K562 (cell line): ENCODE measurements around the gene MSS51. TPM values are rescaled to one million over a fixed set of nuclear protein-coding genes. Genes with fewer than 3 reads are reported as not detected.

ENCODE experiments used
- ATAC-seq: fragments of 200-7000 bp; cut with Tn5 transposase; 3 replicates; pipeline ENCODE4 v1.9.1; 2020; ENCODE audit warnings: moderate library complexity
- BruUV-seq: library from RNA; stranded (reverse); fragments of 400-500 nt; replicated peaks from 2 replicates; lab custom pipeline; 2021; lab: Mats Ljungman, UMichigan
- CTCF ChIA-PET: fragments of 300-600 bp; formaldehyde crosslinking; extraction: SDS; loops from one replicate; lab custom pipeline; 2021; ENCODE audit warnings: low intra/inter-chr PET ratio; lab: Yijun Ruan, JAX
- POLR2A ChIA-PET: fragments of 300-600, 350-650 bp; sonication (Branson Sonifier 250); formaldehyde crosslinking; extraction: SDS; loops from one replicate; lab custom pipeline; 2021; ENCODE audit warnings: antibody characterized with exemption, inconsistent platforms; lab: Yijun Ruan, JAX
- DNase-seq, 4 experiments: peaks; one replicate each; pipeline versions ENCODE4 v3.0.0 to v3.0.0-alpha.2; 2011 to 2018; ENCODE audit warnings: low spot score in 3 of 4, mixed read lengths in 3 of 4; ENCODE audit errors: extremely low read depth in 1 of 4
- FAIRE-seq: peaks from 2 replicates; lab custom pipeline; 2011; peaks lifted over from hg19 to GRCh38; lab: Jason Lieb, UNC
- H2AFZ ChIP-seq: 2 replicates; pipeline ENCODE4 v1.6.0; 2011; ENCODE audit warnings: low read depth, low read length, control low read depth, inconsistent platforms
- H3K27ac ChIP-seq: fragments of 200-600 bp; 3 replicates; pipeline ENCODE4 v1.8.0; 2011; ENCODE audit warnings: low read depth, mild to moderate bottlenecking, control low read depth, inconsistent platforms, low read length, moderate library complexity, mixed read lengths; ENCODE audit errors: extremely low read depth
- H3K27me3 ChIP-seq, 2 experiments: fragments of 300-600 bp in 1 of 2; 2 replicates in 1 of 2; 3 replicates in 1 of 2; pipeline versions ENCODE4 v1.6.0 to v1.8.0; 2011; ENCODE audit warnings: inconsistent platforms in 2 of 2, low read length in 2 of 2, mild to moderate bottlenecking in 1 of 2, mixed read lengths in 1 of 2, moderate library complexity in 1 of 2; ENCODE audit not compliant: control insufficient read depth in 2 of 2, insufficient read depth in 2 of 2
- H3K36me3 ChIP-seq: fragments of 300-600 bp; 3 replicates; pipeline ENCODE4 v1.8.0; 2011; ENCODE audit warnings: mild to moderate bottlenecking, low read length, inconsistent platforms; ENCODE audit not compliant: control insufficient read depth, insufficient read depth
- H3K4me1 ChIP-seq, 2 experiments: fragments of 200-600 bp in 1 of 2; replicated peaks in 1 of 2; 2 replicates in 1 of 2; 3 replicates in 1 of 2; pipeline versions ENCODE4 v1.5.1 to v1.8.0; 2011; ENCODE audit warnings: inconsistent platforms in 2 of 2, low read length in 2 of 2, mild to moderate bottlenecking in 1 of 2, mixed read lengths in 1 of 2, moderate library complexity in 1 of 2; ENCODE audit not compliant: control insufficient read depth in 2 of 2, insufficient read depth in 2 of 2
- H3K4me2 ChIP-seq: 2 replicates; pipeline ENCODE4 v1.6.1; 2011; ENCODE audit warnings: low read length, control low read depth, inconsistent platforms, mixed read lengths; ENCODE audit not compliant: insufficient read depth
- H3K4me3 ChIP-seq: fragments of 200-600 bp; sonication (generic), shearing (Covaris generic); 2 replicates; pipeline ENCODE4 v1.5.1; 2016; ENCODE audit warnings: control low read depth, inconsistent platforms
- H3K79me2 ChIP-seq: fragments of 200-600 bp; 3 replicates; pipeline ENCODE4 v1.8.0; 2011; ENCODE audit warnings: low read length, inconsistent platforms; ENCODE audit not compliant: control insufficient read depth, insufficient read depth
- H3K9ac ChIP-seq, 2 experiments: 2 replicates each; pipeline versions ENCODE4 v1.6.0 to v1.6.1; 2011; ENCODE audit warnings: low read depth in 2 of 2, low read length in 2 of 2, control low read depth in 1 of 2, inconsistent platforms in 1 of 2, mild to moderate bottlenecking in 1 of 2, mixed read lengths in 1 of 2; ENCODE audit not compliant: insufficient read depth in 1 of 2
- H3K9me1 ChIP-seq: one replicate; pipeline ENCODE4 v1.6.0; 2011; ENCODE audit warnings: inconsistent platforms, mild to moderate bottlenecking, low read length, moderate library complexity; ENCODE audit not compliant: control insufficient read depth, insufficient read depth
- H3K9me3 ChIP-seq: replicated peaks from 2 replicates; pipeline ENCODE4 v1.5.1; 2011; ENCODE audit warnings: low read depth, low read length, inconsistent platforms; ENCODE audit not compliant: control insufficient read depth, insufficient read depth
- H4K20me1 ChIP-seq: replicated peaks from 2 replicates; pipeline ENCODE4 v1.6.1; 2011; ENCODE audit warnings: low read length, inconsistent platforms, mixed read lengths; ENCODE audit not compliant: control insufficient read depth, insufficient read depth
- ARID1B ChIP-seq: fragments of 450-650 bp; IDR thresholded peaks from 2 replicates; pipeline ENCODE4 v1.6.1; 2016; ENCODE audit warnings: antibody characterized with exemption, mild to moderate bottlenecking, inconsistent platforms
- ARID4B ChIP-seq: sonication (generic); formaldehyde crosslinking; IDR thresholded peaks from 2 replicates; pipeline ENCODE4 v1.8.0; 2022; ENCODE audit warnings: mild to moderate bottlenecking, missing genetic modification reagents
- DPF2 ChIP-seq: fragments of 450-650 bp; IDR thresholded peaks from 2 replicates; pipeline ENCODE4 v1.6.1; 2016
- LEF1 ChIP-seq: fragments of 450-650 bp; IDR thresholded peaks from 2 replicates; pipeline ENCODE4 v1.6.1; 2016; ENCODE audit warnings: mild to moderate bottlenecking
- NCOR1 ChIP-seq: fragments of 450-650 bp; IDR thresholded peaks from 2 replicates; pipeline ENCODE4 v1.6.1; 2016; ENCODE audit warnings: mild to moderate bottlenecking, moderate library complexity
- SMARCA4 ChIP-seq: fragments of 450-650 bp; IDR thresholded peaks from 2 replicates; pipeline ENCODE4 v1.6.1; 2016
- ZBTB34 ChIP-seq: fragments of 250-450 bp; sonication (Bioruptor Pico); IDR thresholded peaks from 2 replicates; pipeline ENCODE4 v1.8.0; 2021; ENCODE audit warnings: mild to moderate bottlenecking, moderate library complexity
- ZNF165 ChIP-seq: fragments of 250-450 bp; sonication (Bioruptor Pico); IDR thresholded peaks from 2 replicates; pipeline ENCODE4 v1.4.0; 2020; ENCODE audit warnings: borderline replicate concordance
- ZNF232 ChIP-seq: sonication (generic); formaldehyde crosslinking; IDR thresholded peaks from 2 replicates; pipeline ENCODE4 v1.8.0; 2022; ENCODE audit warnings: mild to moderate bottlenecking, missing genetic modification reagents
- ZNF766 ChIP-seq: fragments of 200-800 bp; sonication (Bioruptor generic); conservative IDR thresholded peaks from 2 replicates; pipeline ENCODE4 v1.6.1; 2016; ENCODE audit warnings: missing genetic modification characterization, missing compliant biosample characterization
- ZNF780A ChIP-seq: fragments of 250-450 bp; sonication (Bioruptor Pico); IDR thresholded peaks from 2 replicates; pipeline ENCODE4 v1.5.0; 2021; ENCODE audit warnings: mild to moderate bottlenecking
- WGBS: fragments of 100-300 bp; shearing (Covaris generic); methylation state at CpG from one replicate; pipeline ENCODE4 v1.1.6; 2016; ENCODE audit warnings: low coverage, mixed read lengths; ENCODE audit not compliant: insufficient coverage; ENCODE audit errors: missing lambda C conversion rate; 5-methylcytosine and 5-hydroxymethylcytosine counted together
- in situ Hi-C: fragments of 300-500 bp; cut with MboI; formaldehyde crosslinking; loops from 4 replicates; pipeline ENCODE4 v1.15.0; 2018; ENCODE audit warnings: inconsistent platforms, mixed read lengths
- intact Hi-C: fragments of 100-400 bp; cut with micrococcal nuclease; formaldehyde crosslinking; loops from 2 replicates; pipeline ENCODE4 v1.14.2; 2022
- polyA plus RNA-seq, 8 experiments: library from polyadenylated mRNA; depleted of rRNA in 4 of 8; stranded (reverse) in 5 of 8; unstranded in 3 of 8; fragments of >200 nt; fragmentation: Nextera tagmentation in 2 of 8; fragmentation: Illumina TruSeq in 1 of 8; extraction: Ambion mirVana in 2 of 8; extraction: Trizol in 1 of 8; gene quantifications; 2 replicates each; pipeline versions ENCODE4 v1.2.1 to v1.2.3, GENCODE V29; 2011 to 2014; ENCODE audit warnings: inconsistent platforms in 1 of 8, missing spikeins in 1 of 8
- total RNA-seq, 7 experiments: library from RNA; depleted of rRNA in 6 of 7; stranded (reverse); fragments of >200 nt in 6 of 7; fragmentation: Illumina TruSeq in 2 of 7; extraction: Trizol in 2 of 7; gene quantifications; 2 replicates each; pipeline versions ENCODE4 v1.2.1 to v1.2.3, GENCODE V29; 2011 to 2021; ENCODE audit warnings: low replicate concordance in 1 of 7
- TF ChIP-seq, protein P1 (sequence below): fragments of 200-800 bp; sonication (Bioruptor generic); IDR thresholded peaks from 2 replicates; pipeline ENCODE4 v1.6.1; 2017; ENCODE audit warnings: missing genetic modification characterization, missing compliant biosample characterization
- TF ChIP-seq, protein P2 (sequence below), 2 experiments: fragments of 200-800 bp in 1 of 2; sonication (Bioruptor generic) in 1 of 2; sonication (generic) in 1 of 2; formaldehyde crosslinking in 1 of 2; IDR thresholded peaks in 1 of 2; conservative IDR thresholded peaks in 1 of 2; 2 replicates each; pipeline versions ENCODE4 v1.5.0 to v1.6.1; 2016 to 2020; ENCODE audit warnings: missing compliant biosample characterization in 1 of 2, missing genetic modification characterization in 1 of 2, missing genetic modification reagents in 1 of 2

Gene MSS51
- total and polyA plus RNA-seq, 9 of the 15 experiments (the other 6 are each of a cell fraction or from before 2014, with no cell fraction given), result 0.28 to 1.8 (median 1.2) TPM

- no peak overlapping the region; a peak in 1 of 4 replicates for H3K9ac ChIP-seq
- H3K79me2 ChIP-seq, result no peaks in the 10 kb centered on the region
- H3K4me2 ChIP-seq, result no peak overlapping the region; the same call in 1 of the 2 replicates
- DNase-seq (peak in 2 of 4 experiments; percentile 17 to 32), ATAC-seq (peak; percentile 38), FAIRE-seq (no peak)
- CTCF ChIA-PET, result no interaction called here
- no peaks in the 10 kb centered on the region for H3K9me1 ChIP-seq
- peak overlapping the region; percentile 5 for H2AFZ ChIP-seq
- H4K20me1 ChIP-seq, result no peaks in the 10 kb centered on the region
- BruUV-seq, result no TSS peak
- H3K27me3 ChIP-seq, result no peaks in the 10 kb centered on the region
- no peak overlapping the region for H3K4me3 ChIP-seq
- H3K4me1 ChIP-seq, result peaks cover 14 to 25% of the 10 kb centered on the region in 2 experiments; a peak in 4 of 5 replicates
- H3K27ac ChIP-seq, result peak overlapping the region; percentile 20; the same call in 1 of the 3 replicates
- POLR2A ChIA-PET, result no interaction called here
- 19% methylated on average over 6 of the region's 6 CpGs for WGBS
- H3K36me3 ChIP-seq, result 0 out of 3 replicates have a peak, but pooled peaks cover 4% of the 10 kb centered on the region
- intact Hi-C loops, result loop anchor here (5.0 kb wide), 1 partner anchor 212 kb away; the partner anchor contains the start of gene DNAJC9
- peaks cover 6% of the 10 kb centered on the region; the same call in 1 of the 2 replicates for H3K9me3 ChIP-seq
- in situ Hi-C loops, result no loop called here
- 0 out of 2 replicates have a peak, but pooled peaks have one; percentile 10 for TF ChIP-seq LEF1
- 0 out of 2 replicates have a peak, but pooled peaks have one; percentile 43 for TF ChIP-seq SMARCA4
- TF ChIP-seq NCOR1, result peak; percentile 31; the same call in 1 of the 2 replicates
- no peak for TF ChIP-seq ARID4B (CRISPR knock-in tag)
- peak; percentile 66 for TF ChIP-seq ZNF766 (CRISPR knock-in tag)
- TF ChIP-seq, protein P1, sequence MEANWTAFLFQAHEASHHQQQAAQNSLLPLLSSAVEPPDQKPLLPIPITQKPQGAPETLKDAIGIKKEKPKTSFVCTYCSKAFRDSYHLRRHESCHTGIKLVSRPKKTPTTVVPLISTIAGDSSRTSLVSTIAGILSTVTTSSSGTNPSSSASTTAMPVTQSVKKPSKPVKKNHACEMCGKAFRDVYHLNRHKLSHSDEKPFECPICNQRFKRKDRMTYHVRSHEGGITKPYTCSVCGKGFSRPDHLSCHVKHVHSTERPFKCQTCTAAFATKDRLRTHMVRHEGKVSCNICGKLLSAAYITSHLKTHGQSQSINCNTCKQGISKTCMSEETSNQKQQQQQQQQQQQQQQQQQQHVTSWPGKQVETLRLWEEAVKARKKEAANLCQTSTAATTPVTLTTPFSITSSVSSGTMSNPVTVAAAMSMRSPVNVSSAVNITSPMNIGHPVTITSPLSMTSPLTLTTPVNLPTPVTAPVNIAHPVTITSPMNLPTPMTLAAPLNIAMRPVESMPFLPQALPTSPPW, result 0 out of 2 replicates have a peak, but pooled peaks have one; percentile 32
- TF ChIP-seq ZNF780A, result no peak
- TF ChIP-seq, protein P2, sequence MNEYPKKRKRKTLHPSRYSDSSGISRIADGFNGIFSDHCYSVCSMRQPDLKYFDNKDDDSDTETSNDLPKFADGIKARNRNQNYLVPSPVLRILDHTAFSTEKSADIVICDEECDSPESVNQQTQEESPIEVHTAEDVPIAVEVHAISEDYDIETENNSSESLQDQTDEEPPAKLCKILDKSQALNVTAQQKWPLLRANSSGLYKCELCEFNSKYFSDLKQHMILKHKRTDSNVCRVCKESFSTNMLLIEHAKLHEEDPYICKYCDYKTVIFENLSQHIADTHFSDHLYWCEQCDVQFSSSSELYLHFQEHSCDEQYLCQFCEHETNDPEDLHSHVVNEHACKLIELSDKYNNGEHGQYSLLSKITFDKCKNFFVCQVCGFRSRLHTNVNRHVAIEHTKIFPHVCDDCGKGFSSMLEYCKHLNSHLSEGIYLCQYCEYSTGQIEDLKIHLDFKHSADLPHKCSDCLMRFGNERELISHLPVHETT (CRISPR knock-in tag; conservative IDR thresholded peaks at IDR 0.05 in 1 of 2, IDR thresholded peaks at IDR 0.05 in 1 of 2), result no peak
- TF ChIP-seq ZBTB34 (CRISPR knock-in tag), result no peak
- no peak for TF ChIP-seq ZNF232 (CRISPR knock-in tag)
- TF ChIP-seq DPF2, result peak; percentile 55; the same call in 1 of the 2 replicates
- TF ChIP-seq ARID1B, result peak; percentile 57
- no peak for TF ChIP-seq ZNF165 (CRISPR knock-in tag)
These were observed 26.4 kb upstream of the MSS51 start for GRCh38 chr10:73459683-73460314.
